CD14-positive monocyte (primary cell): ENCODE results near the gene RBMS3. TPM values are rescaled to one million over a fixed set of nuclear protein-coding genes. Genes with fewer than 3 reads are reported as not detected.

Experiments
- DNase-seq, 3 donors: peaks; one replicate each; pipeline ENCODE4 v3.0.0-alpha.2; 2011 to 2022
- H2AFZ ChIP-seq: 2 replicates; pipeline ENCODE4 v1.6.0; 2012; ENCODE audit warnings: mild to moderate bottlenecking, low read depth, low read length, inconsistent platforms; ENCODE audit not compliant: insufficient read depth, poor library complexity, severe bottlenecking
- H3K27ac ChIP-seq, 2 donors: 1 replicate in 1 of 2; 2 replicates in 1 of 2; pipeline ENCODE4 v1.5.1; 2012 to 2013; ENCODE audit warnings: low read length in 2 of 2, control low read depth in 1 of 2, inconsistent platforms in 1 of 2, low read depth in 1 of 2, mild to moderate bottlenecking in 1 of 2
- H3K27me3 ChIP-seq, 2 donors: one replicate each; pipeline versions ENCODE4 v1.6.0 to v1.6.1; 2011 to 2013; ENCODE audit warnings: low read length in 2 of 2; ENCODE audit not compliant: control insufficient read depth in 2 of 2, insufficient read depth in 2 of 2
- H3K36me3 ChIP-seq, 2 donors: replicated peaks in 1 of 2; 1 replicate in 1 of 2; 2 replicates in 1 of 2; pipeline versions ENCODE4 v1.5.1 to v1.6.1; 2012 to 2013; ENCODE audit warnings: low read length in 2 of 2, control low read depth in 1 of 2, inconsistent platforms in 1 of 2, mild to moderate bottlenecking in 1 of 2; ENCODE audit not compliant: insufficient read depth in 2 of 2, control insufficient read depth in 1 of 2
- H3K4me1 ChIP-seq, 2 donors: 1 replicate in 1 of 2; 2 replicates in 1 of 2; pipeline versions ENCODE4 v1.5.1 to v1.6.1; 2012 to 2013; ENCODE audit warnings: low read length in 2 of 2, control low read depth in 1 of 2, inconsistent platforms in 1 of 2, mild to moderate bottlenecking in 1 of 2, moderate library complexity in 1 of 2; ENCODE audit not compliant: insufficient read depth in 2 of 2, control insufficient read depth in 1 of 2
- H3K4me2 ChIP-seq: replicated peaks from 2 replicates; pipeline ENCODE3; 2012; ENCODE audit warnings: low read length, moderate library complexity, mild to moderate bottlenecking; ENCODE audit not compliant: poor library complexity, severe bottlenecking; ENCODE audit errors: extremely low read depth
- H3K4me3 ChIP-seq, 3 experiments: fragments of 200-600 bp in 1 of 3; sonication (generic) in 1 of 3; replicated peaks in 1 of 3; 1 replicate in 2 of 3; 2 replicates in 1 of 3; pipeline ENCODE4 v1.5.1; 2011 to 2013; ENCODE audit warnings: low read length in 3 of 3, mild to moderate bottlenecking in 3 of 3, control low read depth in 2 of 3, low read depth in 2 of 3, inconsistent platforms in 1 of 3, moderate library complexity in 1 of 3
- H3K79me2 ChIP-seq: 2 replicates; pipeline ENCODE4 v1.6.0; 2012; ENCODE audit warnings: mild to moderate bottlenecking, control low read depth, inconsistent platforms, low read length, moderate library complexity; ENCODE audit not compliant: insufficient read depth
- H3K9ac ChIP-seq: 2 replicates; pipeline ENCODE4 v1.6.0; 2017; ENCODE audit warnings: low read length, mild to moderate bottlenecking; ENCODE audit not compliant: insufficient read depth, poor library complexity, severe bottlenecking
- H3K9me3 ChIP-seq, 2 donors: replicated peaks in 1 of 2; 1 replicate in 1 of 2; 2 replicates in 1 of 2; pipeline versions ENCODE4 v1.5.1 to v1.6.1; 2012 to 2013; ENCODE audit warnings: low read length in 2 of 2, control low read depth in 1 of 2; ENCODE audit not compliant: control insufficient read depth in 1 of 2, insufficient read depth in 1 of 2
- H4K20me1 ChIP-seq: 2 replicates; pipeline ENCODE4 v1.6.0; 2012; ENCODE audit warnings: mild to moderate bottlenecking, low read length, control low read depth, moderate library complexity; ENCODE audit not compliant: insufficient read depth
- H3K27ac Mint-ChIP-seq, 7 donors: one replicate each; pipeline ENCODE4 v1.8.0; 2020; ENCODE audit warnings: mild to moderate bottlenecking in 7 of 7, mixed read lengths in 7 of 7, moderate library complexity in 6 of 7, inconsistent platforms in 2 of 7
- H3K27me3 Mint-ChIP-seq, 3 donors: one replicate each; pipeline ENCODE4 v1.8.0; 2021 to 2022; ENCODE audit warnings: low read depth in 3 of 3, mild to moderate bottlenecking in 3 of 3, mixed read lengths in 3 of 3, moderate library complexity in 3 of 3, inconsistent platforms in 1 of 3
- H3K36me3 Mint-ChIP-seq, 2 donors: one replicate each; pipeline ENCODE4 v1.8.0; 2020; ENCODE audit warnings: mixed read lengths in 2 of 2, inconsistent platforms in 1 of 2, mild to moderate bottlenecking in 1 of 2
- H3K4me1 Mint-ChIP-seq: one replicate; pipeline ENCODE4 v1.8.0; 2020; ENCODE audit warnings: mild to moderate bottlenecking, mixed read lengths
- H3K4me3 Mint-ChIP-seq, 2 donors: one replicate each; pipeline ENCODE4 v1.8.0; 2020; ENCODE audit warnings: mild to moderate bottlenecking in 2 of 2, mixed read lengths in 2 of 2, moderate library complexity in 1 of 2
- H3K9me3 Mint-ChIP-seq, 7 donors: one replicate each; pipeline ENCODE4 v1.8.0; 2020 to 2022; ENCODE audit warnings: mixed read lengths in 7 of 7, mild to moderate bottlenecking in 6 of 7, moderate library complexity in 6 of 7, inconsistent platforms in 2 of 7
- intact Hi-C, 2 donors: fragments of 100-400 bp; cut with micrococcal nuclease; formaldehyde crosslinking; loops; one replicate each; pipeline versions ENCODE4 v1.15.0 to v1.15.1; 2023
- polyA plus RNA-seq, 3 donors: library from polyadenylated mRNA; depleted of rRNA in 1 of 3; unstranded in 2 of 3; stranded (reverse) in 1 of 3; fragments of 300-500 nt in 2 of 3; fragments of >200 nt in 1 of 3; fragmentation: Illumina TruSeq in 2 of 3; gene quantifications; 1 replicate in 2 of 3; 2 replicates in 1 of 3; pipeline ENCODE4 v1.2.3, GENCODE V29; 2012 to 2021
- TF ChIP-seq, protein P1 (sequence below): fragments of 200-600 bp; IDR thresholded peaks from one replicate; pipeline ENCODE4 v1.8.0; 2022; ENCODE audit warnings: antibody characterized with exemption, mild to moderate bottlenecking

The RBMS3 gene
- polyA plus RNA-seq, 3 donors, result not detected

DNA sequence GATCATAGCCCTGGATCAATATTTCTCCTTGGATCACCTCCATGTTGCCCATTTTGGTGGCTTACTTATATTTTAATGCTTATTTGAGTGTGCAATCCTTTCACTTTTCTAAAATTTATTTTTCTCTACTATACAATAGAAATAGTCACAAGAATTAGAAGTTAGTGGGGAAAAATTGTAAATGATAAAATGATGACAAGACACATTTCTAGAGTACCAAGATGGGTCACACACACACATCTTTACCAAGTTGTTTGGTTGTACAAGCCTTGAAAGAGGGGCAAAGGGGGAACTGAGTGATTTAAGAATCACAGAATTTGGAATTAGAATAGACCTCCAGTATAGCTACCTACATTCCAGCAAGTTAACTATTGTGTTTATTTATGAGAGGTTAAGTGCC is 545.8 kb downstream of the RBMS3 start:
- Histone ChIP-seq H3K9ac (no peak overlapping the region), H3K4me3 (no peak overlapping the region), H3K4me2 (no peak overlapping the region), H3K4me1 (no peaks in the 10 kb centered on the region), H4K20me1 (no peaks in the 10 kb centered on the region), H3K9me3 (no peaks in the 10 kb centered on the region), H3K27me3 (no peaks in the 10 kb centered on the region), H3K79me2 (no peaks in the 10 kb centered on the region), H3K27ac (no peak overlapping the region), H3K36me3 (no peaks in the 10 kb centered on the region), H2AFZ (no peak overlapping the region)
- Mint-ChIP-seq H3K9me3 (peaks cover 0 to 5% (median 0%) of the 10 kb centered on the region in 7 donors), H3K4me3 (no peak overlapping the region), H3K27me3 (no peaks in the 10 kb centered on the region), H3K27ac (no peak overlapping the region), H3K36me3 (no peaks in the 10 kb centered on the region), H3K4me1 (no peaks in the 10 kb centered on the region)
- intact Hi-C loops, result no loop called here
- DNase-seq, result no peak
- TF ChIP-seq, protein P1, sequence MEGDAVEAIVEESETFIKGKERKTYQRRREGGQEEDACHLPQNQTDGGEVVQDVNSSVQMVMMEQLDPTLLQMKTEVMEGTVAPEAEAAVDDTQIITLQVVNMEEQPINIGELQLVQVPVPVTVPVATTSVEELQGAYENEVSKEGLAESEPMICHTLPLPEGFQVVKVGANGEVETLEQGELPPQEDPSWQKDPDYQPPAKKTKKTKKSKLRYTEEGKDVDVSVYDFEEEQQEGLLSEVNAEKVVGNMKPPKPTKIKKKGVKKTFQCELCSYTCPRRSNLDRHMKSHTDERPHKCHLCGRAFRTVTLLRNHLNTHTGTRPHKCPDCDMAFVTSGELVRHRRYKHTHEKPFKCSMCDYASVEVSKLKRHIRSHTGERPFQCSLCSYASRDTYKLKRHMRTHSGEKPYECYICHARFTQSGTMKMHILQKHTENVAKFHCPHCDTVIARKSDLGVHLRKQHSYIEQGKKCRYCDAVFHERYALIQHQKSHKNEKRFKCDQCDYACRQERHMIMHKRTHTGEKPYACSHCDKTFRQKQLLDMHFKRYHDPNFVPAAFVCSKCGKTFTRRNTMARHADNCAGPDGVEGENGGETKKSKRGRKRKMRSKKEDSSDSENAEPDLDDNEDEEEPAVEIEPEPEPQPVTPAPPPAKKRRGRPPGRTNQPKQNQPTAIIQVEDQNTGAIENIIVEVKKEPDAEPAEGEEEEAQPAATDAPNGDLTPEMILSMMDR, result no peak

DNA sequence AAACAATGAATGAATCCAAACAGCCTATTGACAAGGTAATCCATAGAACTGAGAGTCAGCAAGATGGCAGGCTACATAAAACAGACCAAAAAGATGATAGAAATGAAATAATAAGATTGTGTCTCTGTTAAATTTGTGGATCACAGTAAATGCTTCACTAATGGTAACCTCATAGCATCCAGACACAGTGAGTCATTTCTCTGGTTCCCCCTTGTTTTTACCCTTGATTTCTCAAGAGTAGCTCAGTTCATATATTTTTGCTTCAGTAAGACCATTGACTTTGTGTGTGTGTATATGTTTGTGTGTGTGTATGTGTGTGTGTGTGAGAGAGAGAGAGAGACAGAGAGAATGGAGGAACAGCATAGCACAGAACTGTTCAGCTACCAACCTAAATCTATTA is 546.9 kb downstream of the RBMS3 start:
- TF ChIP-seq, protein P1, result no peak
- no peak overlapping the region for H3K4me3 ChIP-seq
- DNase-seq, result no peak
- no peak overlapping the region for H3K27ac Mint-ChIP-seq
- no peaks in the 10 kb centered on the region for H3K79me2 ChIP-seq
- peaks cover 0 to 2% (median 0%) of the 10 kb centered on the region in 3 donors for H3K27me3 Mint-ChIP-seq
- peaks cover 0 to 5% (median 0%) of the 10 kb centered on the region in 7 donors for H3K9me3 Mint-ChIP-seq
- H3K27me3 ChIP-seq, result no peaks in the 10 kb centered on the region
- no peaks in the 10 kb centered on the region for H3K36me3 ChIP-seq
- H3K27ac ChIP-seq, result no peak overlapping the region
- H3K9ac ChIP-seq, result no peak overlapping the region
- no peaks in the 10 kb centered on the region for H4K20me1 ChIP-seq
- H3K4me3 Mint-ChIP-seq, result no peak overlapping the region
- no peak overlapping the region for H3K4me2 ChIP-seq
- H3K4me1 ChIP-seq, result no peaks in the 10 kb centered on the region
- no peak overlapping the region for H2AFZ ChIP-seq
- intact Hi-C loops, result no loop called here
- H3K9me3 ChIP-seq, result peaks cover 0 to 2% of the 10 kb centered on the region in 2 donors
- no peaks in the 10 kb centered on the region for H3K36me3 Mint-ChIP-seq
- no peaks in the 10 kb centered on the region for H3K4me1 Mint-ChIP-seq
